ENCODE data around the gene ALK. TPM values are rescaled to one million over a fixed set of nuclear protein-coding genes. Genes with fewer than 3 reads are reported as not detected.

Gene ALK
- total and polyA plus RNA-seq, 2 donors (not counting 1 experiment from before 2014, with no cell fraction given): under 0.01 to 0.02 TPM

DNA sequence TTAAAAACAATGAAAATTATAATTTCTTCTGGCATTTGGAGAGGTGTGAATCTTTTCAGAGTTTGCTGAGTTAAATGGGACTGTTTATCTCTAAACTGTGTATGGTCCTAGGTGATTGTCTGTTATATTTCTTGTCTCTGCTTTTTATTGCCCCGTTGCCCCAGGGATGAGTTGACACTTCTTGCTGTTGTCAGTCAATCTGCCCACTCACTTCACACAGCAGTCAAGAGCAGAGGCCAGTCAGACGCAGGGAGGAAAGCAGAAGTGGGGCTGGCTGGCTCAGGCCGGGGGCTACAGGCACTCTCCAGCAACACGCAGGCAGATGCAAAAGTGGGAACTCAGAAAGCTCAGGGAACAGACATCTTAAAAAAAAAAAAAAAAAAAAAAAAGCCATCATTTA, 441.0 kb downstream of the ALK start:
- no peak overlapping the region for H2AFZ ChIP-seq (ENCODE audit: low read length)
- H3K9me3 ChIP-seq (ENCODE audit: control insufficient read depth, insufficient read depth, low read depth, low read length): no peaks in the 10 kb centered on the region
- H3K36me3 ChIP-seq (ENCODE audit: control insufficient read depth, insufficient read depth, low read length): no peaks in the 10 kb centered on the region
- H3K4me2 ChIP-seq (ENCODE audit: extremely low read depth, insufficient read depth, low read length): no peak overlapping the region
- no peak for DNase-seq (ENCODE audit: low read depth in 2 of 2)
- no peaks in the 10 kb centered on the region for H4K20me1 ChIP-seq (ENCODE audit: control insufficient read depth, extremely low read depth, insufficient read depth, low read length)
- H3K79me2 ChIP-seq (ENCODE audit: control insufficient read depth, insufficient read depth, low read length): no peaks in the 10 kb centered on the region
- no peaks in the 10 kb centered on the region for H3K27me3 ChIP-seq (ENCODE audit: control insufficient read depth, insufficient read depth, low read length)
- H3K4me3 ChIP-seq (replicated peaks in 1 of 4; ENCODE audit: control extremely low read depth in 1 of 4, insufficient read depth in 1 of 4, low read depth in 3 of 4, low read length in 4 of 4): no peak overlapping the region
- no peaks in the 10 kb centered on the region for H3K4me1 ChIP-seq (ENCODE audit: control insufficient read depth, extremely low read depth, insufficient read depth, low read length)
- TF ChIP-seq EZH2 (IDR thresholded peaks at IDR 0.05; ENCODE audit: low read length, missing control alignments): no peak
- TF ChIP-seq, protein P1, sequence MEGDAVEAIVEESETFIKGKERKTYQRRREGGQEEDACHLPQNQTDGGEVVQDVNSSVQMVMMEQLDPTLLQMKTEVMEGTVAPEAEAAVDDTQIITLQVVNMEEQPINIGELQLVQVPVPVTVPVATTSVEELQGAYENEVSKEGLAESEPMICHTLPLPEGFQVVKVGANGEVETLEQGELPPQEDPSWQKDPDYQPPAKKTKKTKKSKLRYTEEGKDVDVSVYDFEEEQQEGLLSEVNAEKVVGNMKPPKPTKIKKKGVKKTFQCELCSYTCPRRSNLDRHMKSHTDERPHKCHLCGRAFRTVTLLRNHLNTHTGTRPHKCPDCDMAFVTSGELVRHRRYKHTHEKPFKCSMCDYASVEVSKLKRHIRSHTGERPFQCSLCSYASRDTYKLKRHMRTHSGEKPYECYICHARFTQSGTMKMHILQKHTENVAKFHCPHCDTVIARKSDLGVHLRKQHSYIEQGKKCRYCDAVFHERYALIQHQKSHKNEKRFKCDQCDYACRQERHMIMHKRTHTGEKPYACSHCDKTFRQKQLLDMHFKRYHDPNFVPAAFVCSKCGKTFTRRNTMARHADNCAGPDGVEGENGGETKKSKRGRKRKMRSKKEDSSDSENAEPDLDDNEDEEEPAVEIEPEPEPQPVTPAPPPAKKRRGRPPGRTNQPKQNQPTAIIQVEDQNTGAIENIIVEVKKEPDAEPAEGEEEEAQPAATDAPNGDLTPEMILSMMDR (conservative IDR thresholded peaks at IDR 0.05 in 1 of 2, IDR thresholded peaks at IDR 0.05 in 1 of 2; ENCODE audit: low read depth in 1 of 2, low read length in 2 of 2): no peak
- H3K9ac ChIP-seq (ENCODE audit: insufficient read depth, low read length): no peak overlapping the region
- no peak overlapping the region for H3K27ac ChIP-seq (ENCODE audit: insufficient read depth, low read length)

DNA sequence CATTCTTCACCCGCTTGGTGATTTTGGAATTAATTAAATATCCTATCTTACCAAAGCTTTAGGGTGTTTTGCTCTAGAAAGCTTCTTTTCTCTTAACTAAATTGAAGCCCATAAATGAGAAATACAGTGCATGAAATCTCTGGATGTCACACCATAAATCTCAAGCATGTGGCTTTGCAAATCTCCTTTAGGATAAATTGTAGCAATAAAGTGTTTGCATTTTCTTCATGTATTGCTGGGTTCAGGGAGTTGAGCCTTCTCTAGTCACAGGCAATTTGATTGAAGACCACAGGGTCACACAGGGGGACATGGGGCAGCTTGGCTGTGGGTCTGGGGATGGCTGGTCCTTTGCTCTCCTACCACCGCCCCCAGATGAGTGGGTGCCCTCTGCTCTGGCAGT, 442.0 kb downstream of the ALK start:
- no peak for DNase-seq (ENCODE audit: low read depth in 2 of 2)
- Histone ChIP-seq H3K4me3 (replicated peaks in 1 of 4; ENCODE audit: control extremely low read depth in 1 of 4, insufficient read depth in 1 of 4, low read depth in 3 of 4, low read length in 4 of 4) (no peak overlapping the region), H3K4me1 (ENCODE audit: control insufficient read depth, extremely low read depth, insufficient read depth, low read length) (no peaks in the 10 kb centered on the region), H3K27me3 (ENCODE audit: control insufficient read depth, insufficient read depth, low read length) (no peaks in the 10 kb centered on the region), H4K20me1 (ENCODE audit: control insufficient read depth, extremely low read depth, insufficient read depth, low read length) (no peaks in the 10 kb centered on the region), H3K9me3 (ENCODE audit: control insufficient read depth, insufficient read depth, low read depth, low read length) (no peaks in the 10 kb centered on the region), H3K36me3 (ENCODE audit: control insufficient read depth, insufficient read depth, low read length) (no peaks in the 10 kb centered on the region), H3K9ac (ENCODE audit: insufficient read depth, low read length) (no peak overlapping the region), H3K79me2 (ENCODE audit: control insufficient read depth, insufficient read depth, low read length) (no peaks in the 10 kb centered on the region), H3K27ac (ENCODE audit: insufficient read depth, low read length) (no peak overlapping the region), H2AFZ (ENCODE audit: low read length) (no peak overlapping the region), H3K4me2 (ENCODE audit: extremely low read depth, insufficient read depth, low read length) (no peak overlapping the region)
- no peak for TF ChIP-seq EZH2 (IDR thresholded peaks at IDR 0.05; ENCODE audit: low read length, missing control alignments)
- TF ChIP-seq, protein P1 (conservative IDR thresholded peaks at IDR 0.05 in 1 of 2, IDR thresholded peaks at IDR 0.05 in 1 of 2; ENCODE audit: low read depth in 1 of 2, low read length in 2 of 2): no peak

DNA sequence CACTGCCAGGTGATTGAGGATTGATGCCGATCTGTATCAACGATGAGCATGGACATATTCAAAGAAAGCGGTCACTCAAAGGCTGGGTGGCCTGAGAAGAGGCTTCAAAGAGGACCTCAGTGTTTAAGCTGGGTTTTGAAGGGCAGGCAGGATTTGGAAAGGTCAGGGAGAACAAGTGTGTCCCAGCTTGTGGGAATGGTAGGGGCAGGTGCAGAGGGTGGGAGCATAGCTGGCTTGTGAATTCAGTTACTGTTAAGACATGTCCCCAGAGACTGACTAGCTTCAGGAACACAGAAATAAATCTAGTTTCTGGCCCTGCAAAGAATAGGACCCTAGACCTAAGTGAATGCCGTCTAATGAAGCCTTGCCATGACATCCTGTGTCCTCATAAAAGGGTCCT, 442.7 kb downstream of the ALK start:
- Histone ChIP-seq H3K9me3 (ENCODE audit: control insufficient read depth, insufficient read depth, low read depth, low read length) (no peaks in the 10 kb centered on the region), H4K20me1 (ENCODE audit: control insufficient read depth, extremely low read depth, insufficient read depth, low read length) (no peaks in the 10 kb centered on the region), H3K4me2 (ENCODE audit: extremely low read depth, insufficient read depth, low read length) (no peak overlapping the region), H3K27ac (ENCODE audit: insufficient read depth, low read length) (no peak overlapping the region), H3K9ac (ENCODE audit: insufficient read depth, low read length) (no peak overlapping the region), H3K4me3 (replicated peaks in 1 of 4; ENCODE audit: control extremely low read depth in 1 of 4, insufficient read depth in 1 of 4, low read depth in 3 of 4, low read length in 4 of 4) (no peak overlapping the region), H3K79me2 (ENCODE audit: control insufficient read depth, insufficient read depth, low read length) (no peaks in the 10 kb centered on the region), H3K27me3 (ENCODE audit: control insufficient read depth, insufficient read depth, low read length) (no peaks in the 10 kb centered on the region), H3K36me3 (ENCODE audit: control insufficient read depth, insufficient read depth, low read length) (no peaks in the 10 kb centered on the region), H2AFZ (ENCODE audit: low read length) (no peak overlapping the region), H3K4me1 (ENCODE audit: control insufficient read depth, extremely low read depth, insufficient read depth, low read length) (no peaks in the 10 kb centered on the region)
- TF ChIP-seq, protein P1 (conservative IDR thresholded peaks at IDR 0.05 in 1 of 2, IDR thresholded peaks at IDR 0.05 in 1 of 2; ENCODE audit: low read depth in 1 of 2, low read length in 2 of 2): no peak
- TF ChIP-seq EZH2 (IDR thresholded peaks at IDR 0.05; ENCODE audit: low read length, missing control alignments): no peak
- DNase-seq (ENCODE audit: low read depth in 2 of 2): no peak
